NB4 (cell line): Measurements from ENCODE around the gene CBX2.

Source experiments
- MYC ChIP-seq: IDR thresholded peaks from 2 replicates; pipeline ENCODE4 v1.6.1; 2011; ENCODE audit warnings: low read depth, low read length
- POLR2A ChIP-seq: IDR thresholded peaks from 2 replicates; pipeline ENCODE4 v1.6.1; 2011; ENCODE audit warnings: mild to moderate bottlenecking; ENCODE audit not compliant: insufficient read length; ENCODE audit errors: extremely low read depth

DNA sequence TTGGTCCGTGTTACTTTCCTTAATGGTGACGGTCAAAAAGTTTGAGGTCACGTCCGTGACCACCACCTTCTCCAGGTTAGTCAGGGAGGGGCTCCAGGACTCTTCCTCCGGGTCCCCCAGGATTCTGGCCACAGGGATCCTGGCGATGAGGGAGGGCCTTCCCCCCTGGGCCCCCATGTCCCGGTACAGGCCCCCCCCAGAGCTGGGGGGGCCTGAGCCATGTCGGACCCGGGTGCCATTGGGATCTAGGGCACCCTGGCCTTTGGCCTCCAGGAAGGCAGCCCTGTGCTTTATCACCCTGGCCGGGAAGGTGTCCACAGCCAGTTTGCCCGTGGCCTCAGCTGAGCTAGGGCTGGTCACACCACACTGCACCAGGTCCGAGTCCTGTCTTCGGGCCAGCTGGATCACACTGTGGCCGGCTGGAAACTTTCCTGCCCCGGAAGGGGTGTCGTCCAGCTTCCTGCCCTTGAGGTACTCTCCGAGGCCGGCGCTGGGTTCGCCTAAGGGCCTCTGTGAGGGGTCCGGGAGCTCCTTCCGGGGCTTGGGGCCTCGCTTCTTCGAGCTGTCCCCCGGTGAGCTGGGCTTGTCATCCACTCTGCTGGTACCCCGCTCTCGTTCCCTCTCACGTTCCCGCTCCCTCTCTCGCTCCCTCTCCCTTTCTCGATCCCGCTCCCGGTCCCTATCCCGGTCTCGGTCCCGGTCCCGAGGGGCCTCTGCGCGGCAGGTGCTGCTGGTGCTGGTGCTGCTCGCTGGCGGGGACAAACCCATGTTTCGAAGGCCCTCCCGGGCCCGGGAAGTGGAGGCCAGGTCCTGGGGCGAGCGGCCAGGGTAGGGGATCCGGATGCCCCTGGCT lies 16.9 kb downstream of the CBX2 start:
- TF ChIP-seq POLR2A (no peak), MYC (no peak)
